Duodenal mucosa (tissue), 2 donors: ENCODE measurements around the gene CHEK1.

ENCODE experiments used
- H3K27ac ChIP-seq: one replicate; pipeline ENCODE4 v1.7.0; 2013; ENCODE audit warnings: low read depth, low read length
- H3K27me3 ChIP-seq, 2 donors: one replicate each; pipeline ENCODE4 v1.7.0; 2013; ENCODE audit warnings: low read length in 2 of 2, control low read depth in 1 of 2; ENCODE audit not compliant: insufficient read depth in 2 of 2, control insufficient read depth in 1 of 2
- H3K36me3 ChIP-seq, 2 donors: one replicate each; pipeline ENCODE4 v1.7.0; 2013; ENCODE audit warnings: low read length in 2 of 2, control low read depth in 1 of 2; ENCODE audit not compliant: insufficient read depth in 2 of 2, control insufficient read depth in 1 of 2
- H3K4me1 ChIP-seq, 2 donors: one replicate each; pipeline ENCODE4 v1.7.0; 2013; ENCODE audit warnings: low read length in 2 of 2, control low read depth in 1 of 2; ENCODE audit not compliant: insufficient read depth in 2 of 2, control insufficient read depth in 1 of 2
- H3K4me3 ChIP-seq, 2 donors: one replicate each; pipeline ENCODE4 v1.7.0; 2013; ENCODE audit warnings: low read length in 2 of 2, low read depth in 1 of 2
- H3K9ac ChIP-seq, 2 donors: one replicate each; pipeline ENCODE4 v1.7.0; 2013; ENCODE audit warnings: low read length in 2 of 2, low read depth in 1 of 2
- H3K9me3 ChIP-seq, 2 donors: one replicate each; pipeline ENCODE4 v1.7.0; 2013; ENCODE audit warnings: low read length in 2 of 2, control low read depth in 1 of 2; ENCODE audit not compliant: control insufficient read depth in 1 of 2

The CHEK1 gene

DNA sequence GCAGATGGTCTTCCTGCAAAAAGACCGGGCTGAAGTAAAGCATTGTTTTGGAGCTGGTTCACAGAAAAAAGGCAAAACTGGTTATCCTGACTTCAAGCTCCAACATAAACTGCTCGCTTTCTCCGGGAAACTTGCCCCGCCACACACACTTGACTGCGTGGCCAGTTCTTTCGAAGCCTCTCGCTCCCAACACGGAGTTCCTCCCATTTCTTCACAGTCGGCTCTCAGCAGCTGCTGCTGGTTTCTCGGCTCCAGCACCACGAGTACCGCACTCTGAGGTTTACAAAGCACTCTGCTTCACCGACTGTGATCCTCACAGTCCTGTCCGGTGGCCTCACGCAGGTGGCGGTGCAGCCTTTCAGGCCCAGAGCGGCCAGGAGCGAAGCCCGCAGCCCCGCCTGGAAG lies 264 bp downstream of the CHEK1 start:
- Histone ChIP-seq H3K4me3 (peak overlapping the region; percentile 82 to 94), H3K4me1 (peaks cover 13 to 19% of the 10 kb centered on the region in 2 donors), H3K27ac (peak overlapping the region; percentile 98), H3K27me3 (no peaks in the 10 kb centered on the region), H3K9me3 (no peaks in the 10 kb centered on the region), H3K9ac (peak overlapping the region; percentile 87 to 99), H3K36me3 (peaks cover 15 to 23% of the 10 kb centered on the region in 2 donors)

DNA sequence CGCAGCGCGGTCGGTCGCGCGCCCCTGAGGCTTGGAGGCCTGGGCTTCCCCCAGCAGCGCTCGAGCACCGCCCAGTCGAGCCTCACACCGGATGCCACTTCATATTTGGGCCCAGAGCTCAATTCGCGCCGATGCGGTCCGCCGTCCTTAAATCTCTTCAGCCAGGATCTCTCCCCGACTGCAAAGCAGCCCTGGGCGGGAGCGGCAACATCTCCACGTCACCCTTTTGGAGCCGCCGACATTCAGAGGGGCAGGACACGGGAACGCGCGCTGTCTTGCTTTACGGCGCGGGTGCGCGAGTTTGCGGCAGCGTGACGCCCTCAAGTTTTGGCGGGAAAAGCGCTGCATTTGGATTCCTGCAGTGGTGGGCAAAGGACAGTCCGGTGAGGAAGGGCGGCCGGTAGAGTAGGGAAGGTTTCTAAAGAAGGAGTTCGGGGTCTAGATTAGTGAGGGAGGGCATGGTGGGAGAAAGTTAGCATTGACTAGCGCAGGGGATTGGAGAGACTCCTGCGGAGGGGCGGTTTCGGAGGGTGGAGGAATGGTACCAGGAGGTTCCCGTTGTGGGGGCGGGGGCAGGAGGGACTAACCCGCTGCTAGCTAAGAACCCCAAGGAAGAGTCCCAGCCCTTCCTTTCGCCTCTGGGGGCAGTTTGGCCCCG lies 796 bp downstream of the CHEK1 start:
- no peaks in the 10 kb centered on the region for H3K27me3 ChIP-seq
- H3K9ac ChIP-seq: peak overlapping the region; percentile 87 to 99
- peak overlapping the region; percentile 98 for H3K27ac ChIP-seq
- peaks cover 10 to 18% of the 10 kb centered on the region in 2 donors for H3K36me3 ChIP-seq
- H3K4me3 ChIP-seq: peak overlapping the region; percentile 82 to 94
- no peaks in the 10 kb centered on the region for H3K9me3 ChIP-seq
- H3K4me1 ChIP-seq: peaks cover 13 to 19% of the 10 kb centered on the region in 2 donors

DNA sequence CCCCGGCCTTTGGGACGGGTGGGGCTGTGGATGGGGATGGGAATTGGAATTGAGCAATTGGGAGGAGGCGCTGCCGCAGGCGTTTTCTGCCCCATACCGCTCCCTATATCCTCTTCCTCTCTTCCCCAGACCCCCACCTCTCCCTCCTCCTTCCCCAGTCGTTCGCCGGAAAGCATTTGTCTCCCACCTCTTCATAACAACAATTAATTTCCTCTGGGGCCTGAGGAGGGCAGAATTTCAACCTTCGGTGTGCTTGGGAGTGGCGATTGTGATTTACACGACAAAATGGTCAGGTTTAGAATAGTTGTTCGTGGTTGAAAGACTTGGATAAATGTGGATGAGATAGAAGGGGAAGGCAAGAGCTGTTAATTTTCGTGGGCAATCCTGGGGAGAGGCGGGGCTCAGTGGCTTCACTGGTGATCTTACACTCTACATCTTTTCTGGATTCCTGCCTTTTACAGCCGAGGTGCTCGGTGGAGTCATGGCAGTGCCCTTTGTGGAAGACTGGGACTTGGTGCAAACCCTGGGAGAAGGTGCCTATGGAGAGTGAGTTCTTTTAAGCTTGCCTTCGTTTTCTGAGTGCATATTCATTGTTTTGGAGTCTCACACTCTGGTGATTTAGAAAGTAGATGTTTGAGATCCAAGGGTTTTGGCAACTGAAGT lies 1.5 kb downstream of the CHEK1 start:
- H3K4me1 ChIP-seq: peaks cover 13 to 19% of the 10 kb centered on the region in 2 donors
- no peak overlapping the region for H3K27ac ChIP-seq
- peaks cover 5 to 14% of the 10 kb centered on the region in 2 donors for H3K36me3 ChIP-seq
- H3K4me3 ChIP-seq: peak overlapping the region; percentile 82 to 94
- peak overlapping the region; percentile 87 to 99 for H3K9ac ChIP-seq
- no peaks in the 10 kb centered on the region for H3K27me3 ChIP-seq
- H3K9me3 ChIP-seq: no peaks in the 10 kb centered on the region

DNA sequence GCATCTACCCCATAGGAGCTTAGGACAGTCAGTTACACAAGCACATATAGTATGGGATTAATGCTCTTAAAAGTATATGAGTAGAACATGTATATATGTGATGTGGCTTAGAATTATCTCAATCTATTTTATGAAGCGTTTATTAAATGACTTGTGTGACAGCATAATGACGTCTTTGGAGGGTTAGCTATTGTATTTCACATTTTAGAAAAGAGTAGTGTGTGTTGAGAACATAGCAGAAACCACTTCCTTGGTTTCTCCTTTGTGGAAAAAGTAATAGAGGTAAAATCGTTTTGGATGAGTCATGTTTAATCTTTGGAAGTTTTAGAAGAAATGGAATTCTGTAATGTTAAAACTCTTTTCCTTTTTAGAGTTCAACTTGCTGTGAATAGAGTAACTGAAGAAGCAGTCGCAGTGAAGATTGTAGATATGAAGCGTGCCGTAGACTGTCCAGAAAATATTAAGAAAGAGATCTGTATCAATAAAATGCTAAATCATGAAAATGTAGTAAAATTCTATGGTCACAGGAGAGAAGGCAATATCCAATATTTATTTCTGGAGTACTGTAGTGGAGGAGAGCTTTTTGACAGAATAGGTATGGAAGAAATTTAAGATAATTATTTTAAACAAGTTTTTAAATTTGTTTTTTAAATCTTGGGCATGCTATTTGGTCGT lies 2.4 kb downstream of the CHEK1 start:
- Histone ChIP-seq H3K4me1 (peaks cover 13 to 19% of the 10 kb centered on the region in 2 donors), H3K9me3 (no peaks in the 10 kb centered on the region), H3K4me3 (peak overlapping the region; percentile 82 to 94), H3K27me3 (no peaks in the 10 kb centered on the region), H3K9ac (peak overlapping the region in 1 of 2 donors; percentile 99), H3K36me3 (peaks cover 0 to 7% of the 10 kb centered on the region in 2 donors), H3K27ac (no peak overlapping the region)

DNA sequence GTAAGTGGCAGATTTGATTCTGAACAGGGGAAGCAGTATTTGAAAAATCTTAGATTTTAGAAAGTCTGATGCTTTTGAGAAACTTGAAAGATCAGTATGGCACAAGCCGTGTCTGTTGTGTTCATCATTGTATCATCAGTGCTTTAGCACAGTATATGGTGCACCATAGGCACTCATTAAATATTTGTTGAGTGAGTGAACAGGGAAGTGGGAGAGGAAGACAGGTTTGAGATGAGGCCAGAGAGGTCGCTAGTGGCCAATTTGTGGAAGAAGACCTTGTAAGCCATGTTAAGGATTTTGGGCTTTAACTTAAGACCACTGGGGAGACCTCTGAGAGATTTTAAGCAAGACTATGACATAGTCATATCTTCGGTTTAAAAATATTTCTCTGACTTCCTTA lies 12.9 kb downstream of the CHEK1 start:
- H3K4me1 ChIP-seq: no peaks in the 10 kb centered on the region

DNA sequence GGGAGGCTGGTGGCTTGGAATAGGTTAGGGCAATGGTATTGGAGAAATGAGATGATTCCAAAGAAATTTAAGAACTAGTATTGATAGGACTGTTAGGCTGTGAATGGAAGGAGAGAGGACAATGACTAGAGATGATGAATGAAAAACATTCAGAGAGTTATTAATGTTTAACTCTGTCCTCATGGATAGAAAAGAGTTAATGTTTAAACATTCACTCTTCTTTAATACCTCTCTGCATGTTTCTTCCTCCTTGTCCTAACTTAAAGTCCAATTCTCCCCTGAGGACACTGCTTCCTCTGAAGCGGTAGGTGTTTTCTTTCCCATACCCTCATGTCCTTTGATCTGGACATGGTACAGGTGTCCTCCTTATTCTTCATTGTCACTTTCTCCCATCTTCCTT lies 13.4 kb downstream of the CHEK1 start:
- H3K4me3 ChIP-seq: no peak overlapping the region
- H3K4me1 ChIP-seq: no peaks in the 10 kb centered on the region
- H3K36me3 ChIP-seq: peaks cover 4 to 7% of the 10 kb centered on the region in 2 donors
- H3K9me3 ChIP-seq: no peaks in the 10 kb centered on the region
- no peaks in the 10 kb centered on the region for H3K27me3 ChIP-seq
- H3K9ac ChIP-seq: no peak overlapping the region
- H3K27ac ChIP-seq: no peak overlapping the region

More for the DNA sequence above, 12.9 kb downstream of the CHEK1 start:
- no peak overlapping the region for H3K9ac ChIP-seq
- no peak overlapping the region for H3K4me3 ChIP-seq
- no peaks in the 10 kb centered on the region for H3K9me3 ChIP-seq
- H3K27me3 ChIP-seq: no peaks in the 10 kb centered on the region
- H3K27ac ChIP-seq: no peak overlapping the region
- H3K36me3 ChIP-seq: peaks cover 4 to 7% of the 10 kb centered on the region in 2 donors

DNA sequence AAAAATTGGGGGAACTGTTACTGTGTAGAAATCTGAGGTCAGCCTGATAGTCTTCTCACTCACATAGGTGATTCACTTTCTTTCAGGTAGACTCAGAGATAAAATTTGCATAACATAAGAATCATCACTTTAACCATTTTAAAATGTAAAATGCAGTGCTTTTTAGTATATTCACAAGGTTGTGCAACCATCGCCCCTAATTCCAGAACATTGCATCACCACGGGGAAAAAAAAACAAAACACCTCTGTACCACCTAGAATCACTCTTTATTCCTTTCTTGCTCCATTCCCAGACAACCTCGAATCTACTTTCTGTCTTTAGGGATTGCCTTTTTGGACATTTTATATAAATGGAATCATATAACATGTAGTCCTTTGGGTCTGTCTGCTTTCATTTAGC lies 20.9 kb downstream of the CHEK1 start:
- Histone ChIP-seq H3K27ac (no peak overlapping the region), H3K9ac (no peak overlapping the region), H3K36me3 (peaks cover 1 to 8% of the 10 kb centered on the region in 2 donors), H3K27me3 (no peaks in the 10 kb centered on the region), H3K4me1 (no peaks in the 10 kb centered on the region), H3K4me3 (no peak overlapping the region), H3K9me3 (no peaks in the 10 kb centered on the region)

DNA sequence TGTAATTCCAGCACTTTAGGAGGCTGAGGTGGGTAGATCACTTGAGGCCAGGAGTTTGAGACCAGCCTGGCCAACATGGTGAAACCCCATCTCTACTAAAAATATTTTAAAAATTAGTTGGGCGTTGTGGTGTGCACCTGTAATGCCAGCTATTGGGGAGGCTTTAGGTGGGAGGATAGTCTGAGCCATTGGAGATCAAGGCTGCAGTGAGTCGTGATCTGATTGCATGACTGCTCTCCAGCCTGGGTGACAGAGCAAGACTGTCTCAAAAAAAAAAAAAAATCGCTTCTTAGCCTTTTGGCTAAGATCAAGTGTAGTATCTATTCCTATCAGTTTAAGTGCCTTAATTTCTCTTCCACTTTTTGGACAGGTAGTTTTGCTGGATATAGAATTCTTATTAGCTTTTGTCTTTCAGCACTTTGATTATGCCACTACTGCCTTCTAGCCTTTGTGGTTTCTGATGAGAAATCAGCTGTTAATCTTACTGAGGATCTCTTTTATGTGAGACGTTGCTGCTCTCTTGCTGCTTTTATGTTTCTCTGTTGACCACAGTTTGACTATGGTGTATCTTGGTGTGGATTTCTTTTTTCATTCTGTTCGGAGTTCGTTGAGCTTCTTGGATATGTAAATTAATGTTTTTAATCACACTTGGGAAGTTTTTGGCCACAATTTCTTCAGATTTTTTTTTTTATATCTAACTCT lies 24.7 kb downstream of the CHEK1 start:
- peaks cover 3 to 4% of the 10 kb centered on the region in 2 donors for H3K36me3 ChIP-seq
- H3K27me3 ChIP-seq: no peaks in the 10 kb centered on the region
- H3K4me3 ChIP-seq: no peak overlapping the region
- H3K9ac ChIP-seq: no peak overlapping the region
- H3K27ac ChIP-seq: no peak overlapping the region
- no peaks in the 10 kb centered on the region for H3K4me1 ChIP-seq
- H3K9me3 ChIP-seq: no peaks in the 10 kb centered on the region

DNA sequence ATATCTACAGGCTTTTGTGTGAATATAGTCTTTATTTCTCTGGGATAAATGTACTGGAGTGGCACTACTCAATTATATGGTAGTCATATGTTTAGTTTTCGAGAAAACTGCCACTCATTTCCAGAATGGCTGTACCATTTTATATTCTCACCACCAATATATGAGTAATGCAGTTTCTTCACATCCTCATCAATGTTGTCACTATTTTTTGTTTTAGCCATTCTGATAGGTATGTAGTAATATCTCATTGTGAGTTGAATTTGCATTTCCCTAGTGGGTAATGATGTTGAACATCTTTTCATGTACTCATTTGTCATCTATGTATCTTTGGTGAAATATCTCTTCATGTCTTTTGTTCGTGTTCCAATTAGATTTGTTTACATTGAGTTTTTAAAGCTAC lies 37.7 kb downstream of the CHEK1 start:
- Histone ChIP-seq H3K9ac (no peak overlapping the region), H3K36me3 (no peaks in the 10 kb centered on the region), H3K9me3 (no peaks in the 10 kb centered on the region), H3K27me3 (no peaks in the 10 kb centered on the region), H3K4me3 (no peak overlapping the region), H3K27ac (no peak overlapping the region), H3K4me1 (no peaks in the 10 kb centered on the region)

DNA sequence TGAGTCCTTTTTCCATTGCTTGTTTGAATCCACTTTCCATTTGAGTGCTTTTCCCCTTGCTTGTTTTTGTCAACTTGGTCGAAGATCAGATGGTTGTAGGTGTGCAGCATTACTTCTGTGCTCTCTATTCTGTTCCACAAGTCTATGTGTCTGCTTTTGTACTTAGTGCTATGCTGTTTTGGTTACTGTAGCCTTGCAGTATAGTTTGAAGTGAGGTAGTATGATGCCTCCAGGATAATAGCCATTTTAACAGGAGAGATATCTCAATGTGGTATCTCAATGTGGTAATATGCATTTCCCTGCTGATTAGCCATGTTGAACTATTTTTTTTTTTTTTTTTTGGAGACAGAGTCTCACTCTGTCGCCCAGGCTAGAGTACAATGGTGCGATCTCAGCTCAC lies 38.9 kb downstream of the CHEK1 start:
- Histone ChIP-seq H3K27me3 (no peaks in the 10 kb centered on the region), H3K9me3 (no peaks in the 10 kb centered on the region), H3K9ac (no peak overlapping the region), H3K27ac (no peak overlapping the region), H3K4me3 (no peak overlapping the region), H3K4me1 (no peaks in the 10 kb centered on the region), H3K36me3 (no peaks in the 10 kb centered on the region)
